DMS79 treated with DMSO at 0.1 percent for 48 hours (cell line): ENCODE measurements around the gene PCGF2.
A peak's percentile ranks its signal among the peaks of the same experiment; 100 is the strongest.

Experiments used
- DNase-seq: peaks from one replicate; lab custom pipeline; 2025; lab: John Stamatoyannopoulos, UW

Gene PCGF2

GRCh38 chr17:38735161-38735997 is 12.8 kb downstream of the PCGF2 start:
- peak; percentile 5 for DNase-seq

GRCh38 chr17:38733982-38734973 is 13.9 kb downstream of the PCGF2 start:
- no peak for DNase-seq

GRCh38 chr17:38733282-38733981 is 14.7 kb downstream of the PCGF2 start:
- DNase-seq, result no peak

GRCh38 chr17:38732376-38733281 is 15.5 kb downstream of the PCGF2 start:
- no peak for DNase-seq

- DNase-seq, result peak; percentile 8
These were observed 16.4 kb downstream of the PCGF2 start for GRCh38 chr17:38731526-38732294.

- DNase-seq, result peak; percentile 75
These were observed 17.4 kb downstream of the PCGF2 start for GRCh38 chr17:38730526-38731379.

GRCh38 chr17:38729886-38730525 is 18.1 kb downstream of the PCGF2 start, which contains the start of gene CISD3:
Gene CISD3 (plus strand): TSS chr17:38730341. CDS start chr17:38730359, 18 bp downstream.
- peak; percentile 52 for DNase-seq

GRCh38 chr17:38729368-38729885 is 18.7 kb downstream of the PCGF2 start:
- no peak for DNase-seq

- no peak for DNase-seq
These were observed 19.8 kb downstream of the PCGF2 start for GRCh38 chr17:38728290-38728831.

GRCh38 chr17:38727736-38728135 is 20.4 kb downstream of the PCGF2 start:
- no peak for DNase-seq

- DNase-seq, result peak; percentile 16
These were observed 22.0 kb downstream of the PCGF2 start for GRCh38 chr17:38726145-38726544.

- DNase-seq, result peak; percentile 48
These were observed 23.1 kb downstream of the PCGF2 start for GRCh38 chr17:38725066-38725465.

- peak; percentile 75 for DNase-seq
These were observed 23.7 kb downstream of the PCGF2 start for GRCh38 chr17:38724337-38724988.

- DNase-seq, result no peak
These were observed 26.3 kb downstream of the PCGF2 start for GRCh38 chr17:38721802-38722201.

- DNase-seq, result no peak
These were observed 27.2 kb downstream of the PCGF2 start for GRCh38 chr17:38720941-38721340.

- DNase-seq, result no peak
These were observed 28.0 kb downstream of the PCGF2 start for GRCh38 chr17:38719943-38720641.
